Central memory CD8-positive, alpha-beta T cell (primary cell): ENCODE data around the gene FBRS.

Experiments used
- ATAC-seq: fragments of 150-1000 bp; cut with Tn5 transposase; replicated peaks from 2 replicates; pipeline ENCODE4 v1.10.0; 2022; ENCODE audit warnings: mild to moderate bottlenecking, moderate FRiP score, moderate number of reproducible peaks; ENCODE audit not compliant: poor library complexity, severe bottlenecking; ENCODE audit errors: extremely low read depth
- DNase-seq, 2 donors: peaks; one replicate each; pipeline ENCODE4 v3.0.0; 2021; ENCODE audit warnings: low spot score in 2 of 2
- H3K27ac Mint-ChIP-seq: one replicate; pipeline ENCODE4 v1.8.0; 2022; ENCODE audit warnings: low read depth, mild to moderate bottlenecking, moderate library complexity, mixed read lengths
- H3K27me3 Mint-ChIP-seq: one replicate; pipeline ENCODE4 v1.8.0; 2022; ENCODE audit warnings: mixed read lengths
- H3K36me3 Mint-ChIP-seq: one replicate; pipeline ENCODE4 v1.8.0; 2022; ENCODE audit warnings: mild to moderate bottlenecking, moderate library complexity, mixed read lengths; ENCODE audit not compliant: insufficient read depth
- H3K4me1 Mint-ChIP-seq: one replicate; pipeline ENCODE4 v1.8.0; 2022; ENCODE audit warnings: mixed read lengths
- H3K4me3 Mint-ChIP-seq: one replicate; pipeline ENCODE4 v1.8.0; 2022; ENCODE audit warnings: mild to moderate bottlenecking, moderate library complexity, mixed read lengths
- H3K9me3 Mint-ChIP-seq: one replicate; pipeline ENCODE4 v1.8.0; 2022; ENCODE audit warnings: mixed read lengths

Gene FBRS

GRCh38 chr16:30657866-30658730 lies at the start of gene FBRS:
Gene FBRS (plus strand): TSS chr16:30658431. CDS start chr16:30659519, 1,088 bp downstream.
- no peaks in the 10 kb centered on the region for H3K27me3 Mint-ChIP-seq
- peak within 1 kb of the TSS; percentile 99 for H3K4me3 Mint-ChIP-seq
- H3K4me1 Mint-ChIP-seq = peaks cover 44% of the 10 kb centered on the region
- no peaks in the 10 kb centered on the region for H3K9me3 Mint-ChIP-seq
- ATAC-seq (peak; percentile 74), DNase-seq (peak; percentile 99 to 100)
- H3K36me3 Mint-ChIP-seq = peaks cover 55% of the 10 kb centered on the region
- H3K27ac Mint-ChIP-seq = peak within 1 kb of the TSS; percentile 98

- Mint-ChIP-seq H3K4me3 (peak overlapping the region; percentile 96), H3K27ac (peak overlapping the region; percentile 96), H3K9me3 (no peaks in the 10 kb centered on the region), H3K4me1 (peaks cover 6% of the 10 kb centered on the region), H3K36me3 (peaks cover 35% of the 10 kb centered on the region), H3K27me3 (no peaks in the 10 kb centered on the region)
- peak in 1 of 2 donors; percentile 41 for DNase-seq
- ATAC-seq = peak; percentile 53
Measured at GRCh38 chr16:30609002-30609925, 49.0 kb upstream of the FBRS start.

GRCh38 chr16:30609926-30610839 lies 48.0 kb upstream of the FBRS start, which contains the start of gene ZNF689:
Gene ZNF689 (minus strand): TSS chr16:30610389. CDS start chr16:30610041, 348 bp downstream.
- Mint-ChIP-seq H3K27me3 (no peaks in the 10 kb centered on the region), H3K36me3 (peaks cover 32% of the 10 kb centered on the region), H3K9me3 (no peaks in the 10 kb centered on the region), H3K27ac (peak within 1 kb of the TSS; percentile 96), H3K4me3 (peak within 1 kb of the TSS; percentile 96), H3K4me1 (peaks cover 8% of the 10 kb centered on the region)
- DNase-seq (peak; percentile 95 to 97), ATAC-seq (peak; percentile 94)

- H3K4me3 Mint-ChIP-seq = no peak overlapping the region
- H3K4me1 Mint-ChIP-seq = peaks cover 7% of the 10 kb centered on the region
- no peaks in the 10 kb centered on the region for H3K27me3 Mint-ChIP-seq
- H3K36me3 Mint-ChIP-seq = peaks cover 5% of the 10 kb centered on the region
- DNase-seq (peak; percentile 59 to 63), ATAC-seq (peak; percentile 89)
- no peaks in the 10 kb centered on the region for H3K9me3 Mint-ChIP-seq
- H3K27ac Mint-ChIP-seq = no peak overlapping the region
Measured at GRCh38 chr16:30615358-30616091, 42.7 kb upstream of the FBRS start.

GRCh38 chr16:30619202-30619601 lies 39.0 kb upstream of the FBRS start:
- H3K9me3 Mint-ChIP-seq = no peaks in the 10 kb centered on the region
- ATAC-seq (no peak), DNase-seq (no peak)
- H3K27ac Mint-ChIP-seq = no peak overlapping the region
- peaks cover 11% of the 10 kb centered on the region for H3K27me3 Mint-ChIP-seq
- peaks cover 3% of the 10 kb centered on the region for H3K36me3 Mint-ChIP-seq
- no peak overlapping the region for H3K4me3 Mint-ChIP-seq
- peaks cover 6% of the 10 kb centered on the region for H3K4me1 Mint-ChIP-seq

DNA sequence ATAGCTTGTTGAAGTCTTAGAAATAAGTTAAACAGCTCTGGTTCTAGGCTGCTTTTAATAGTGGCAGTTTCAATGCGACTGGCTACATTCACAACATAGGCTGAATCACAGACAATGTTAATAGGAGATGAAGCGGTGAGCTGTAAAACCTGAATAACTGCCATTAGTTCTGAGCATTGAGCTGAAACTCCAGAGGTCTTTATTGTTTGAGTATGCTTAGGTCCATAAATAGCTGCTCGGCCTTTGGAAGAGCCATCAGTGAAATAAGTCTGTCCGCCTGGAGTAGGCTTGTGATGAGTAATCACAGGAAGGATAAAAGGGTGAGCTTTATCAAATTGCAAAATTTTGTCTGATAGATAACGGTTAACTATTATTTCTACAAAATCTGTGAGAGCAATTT lies 38.6 kb upstream of the FBRS start:
- H3K27ac Mint-ChIP-seq = no peak overlapping the region
- ATAC-seq = no peak

DNA sequence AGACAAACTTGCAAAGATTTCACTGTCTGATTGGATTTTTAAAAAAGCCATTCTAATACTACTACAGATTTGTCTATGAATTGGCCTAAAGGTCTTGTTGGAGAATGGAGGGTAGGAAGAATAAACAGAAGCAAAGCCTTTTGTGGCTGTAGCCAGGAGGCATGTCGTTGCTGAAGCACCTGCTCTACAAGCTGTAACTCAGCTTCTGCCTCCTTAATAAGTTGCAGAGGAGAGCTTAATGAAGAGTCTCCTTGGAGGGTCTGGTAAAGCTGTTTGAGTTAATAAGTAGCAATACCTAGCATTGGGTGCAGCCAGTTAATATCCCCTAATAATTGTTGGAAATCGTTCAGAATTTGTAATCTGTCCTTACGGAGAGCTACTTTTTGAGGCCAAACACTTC lies 38.1 kb upstream of the FBRS start:
- peaks cover 3% of the 10 kb centered on the region for H3K36me3 Mint-ChIP-seq
- DNase-seq (no peak), ATAC-seq (no peak)
- no peak overlapping the region for H3K4me3 Mint-ChIP-seq
- no peak overlapping the region for H3K27ac Mint-ChIP-seq
- no peaks in the 10 kb centered on the region for H3K9me3 Mint-ChIP-seq
- peaks cover 5% of the 10 kb centered on the region for H3K4me1 Mint-ChIP-seq
- peaks cover 11% of the 10 kb centered on the region for H3K27me3 Mint-ChIP-seq

More for the DNA sequence above, 38.6 kb upstream of the FBRS start:
- H3K4me3 Mint-ChIP-seq = no peak overlapping the region
- peaks cover 11% of the 10 kb centered on the region for H3K27me3 Mint-ChIP-seq
- DNase-seq = no peak
- H3K9me3 Mint-ChIP-seq = no peaks in the 10 kb centered on the region
- peaks cover 3% of the 10 kb centered on the region for H3K36me3 Mint-ChIP-seq
- H3K4me1 Mint-ChIP-seq = peaks cover 6% of the 10 kb centered on the region

GRCh38 chr16:30621765-30622164 lies 36.5 kb upstream of the FBRS start:
- Mint-ChIP-seq H3K27me3 (peaks cover 11% of the 10 kb centered on the region), H3K4me3 (no peak overlapping the region), H3K27ac (no peak overlapping the region), H3K36me3 (peaks cover 2% of the 10 kb centered on the region), H3K9me3 (no peaks in the 10 kb centered on the region), H3K4me1 (no peaks in the 10 kb centered on the region)
- DNase-seq (no peak), ATAC-seq (no peak)

DNA sequence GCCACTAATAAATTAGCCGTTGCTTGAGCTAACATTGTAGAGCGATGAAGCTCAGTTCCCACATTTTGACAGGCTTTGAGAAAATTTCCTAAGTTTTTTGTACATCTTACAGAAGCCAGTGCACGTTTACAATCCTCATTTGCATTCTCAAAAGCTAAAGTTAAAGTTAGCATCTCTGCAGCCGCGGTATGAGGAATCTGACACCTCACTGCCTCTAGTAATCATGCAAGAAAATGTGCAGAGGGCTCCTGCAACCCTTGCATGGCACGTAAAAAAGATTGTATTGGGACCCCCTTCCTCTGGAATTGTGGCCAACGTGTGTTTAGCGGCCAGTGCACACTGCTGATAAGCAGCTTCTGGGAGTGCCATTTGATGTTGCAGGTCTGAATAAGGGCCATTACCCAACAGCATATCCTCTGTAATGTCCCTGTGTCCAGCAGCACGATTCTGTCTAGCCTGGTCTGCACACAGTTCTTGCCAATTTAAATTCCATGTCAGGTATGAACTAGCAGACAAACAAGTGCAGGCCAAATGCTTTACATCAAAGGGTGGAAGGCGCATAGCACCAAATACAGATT lies 35.7 kb upstream of the FBRS start:
- H3K36me3 Mint-ChIP-seq = no peaks in the 10 kb centered on the region
- no peak overlapping the region for H3K4me3 Mint-ChIP-seq
- no peak overlapping the region for H3K27ac Mint-ChIP-seq
- DNase-seq (no peak), ATAC-seq (no peak)
- H3K9me3 Mint-ChIP-seq = no peaks in the 10 kb centered on the region
- peaks cover 11% of the 10 kb centered on the region for H3K27me3 Mint-ChIP-seq
- H3K4me1 Mint-ChIP-seq = no peaks in the 10 kb centered on the region

- no peak overlapping the region for H3K27ac Mint-ChIP-seq
- peaks cover 11% of the 10 kb centered on the region for H3K27me3 Mint-ChIP-seq
- no peak for ATAC-seq
- H3K36me3 Mint-ChIP-seq = peaks cover 2% of the 10 kb centered on the region
- H3K4me3 Mint-ChIP-seq = no peak overlapping the region
- no peaks in the 10 kb centered on the region for H3K9me3 Mint-ChIP-seq
- peaks cover 3% of the 10 kb centered on the region for H3K4me1 Mint-ChIP-seq
- DNase-seq = no peak
Measured at GRCh38 chr16:30623536-30624283, 34.5 kb upstream of the FBRS start.
